Endothelial cell of umbilical vein (primary cell): ENCODE data around the gene TMOD2. TPM values are rescaled to one million over a fixed set of nuclear protein-coding genes. Genes with fewer than 3 reads are reported as not detected.

Source experiments
- BruUV-seq: library from RNA; stranded (reverse); fragments of 400-500 nt; replicated peaks from 2 replicates; lab custom pipeline; 2021; lab: Mats Ljungman, UMichigan
- CTCF ChIA-PET: fragments of 300-600, 350-600 bp; sonication (Branson Sonifier 250); formaldehyde crosslinking; loops from one replicate; lab custom pipeline; 2021; ENCODE audit warnings: antibody characterized with exemption, inconsistent platforms; lab: Charles Lee
- POLR2A ChIA-PET: fragments of 300-600, 350-600 bp; sonication (Branson Sonifier 250); formaldehyde crosslinking; loops from one replicate; lab custom pipeline; 2021; ENCODE audit warnings: antibody characterized with exemption, inconsistent platforms; lab: Charles Lee
- DNase-seq: peaks from one replicate; pipeline ENCODE4 v3.0.0-alpha.2; 2011; ENCODE audit warnings: low read depth, low spot score
- FAIRE-seq: peaks from 2 replicates; lab custom pipeline; 2011; peaks lifted over from hg19 to GRCh38; lab: Jason Lieb, UNC
- H2AFZ ChIP-seq: 2 replicates; pipeline ENCODE4 v1.6.0; 2012; ENCODE audit warnings: low read depth, low read length, control low read depth, inconsistent platforms
- H3K27ac ChIP-seq: 2 replicates; pipeline ENCODE4 v1.5.1; 2011; ENCODE audit warnings: low read depth, mild to moderate bottlenecking, control low read depth, low read length, moderate library complexity; ENCODE audit not compliant: insufficient read depth
- H3K27me3 ChIP-seq, 2 experiments: 2 replicates each; pipeline versions ENCODE4 v1.6.0 to v1.6.1; 2011; ENCODE audit warnings: low read length in 2 of 2, mixed read lengths in 1 of 2; ENCODE audit not compliant: control insufficient read depth in 2 of 2, insufficient read depth in 2 of 2
- H3K36me3 ChIP-seq, 2 experiments: 2 replicates in 1 of 2; 3 replicates in 1 of 2; pipeline ENCODE4 v1.5.1; 2011; ENCODE audit warnings: low read length in 2 of 2, mild to moderate bottlenecking in 1 of 2, moderate library complexity in 1 of 2; ENCODE audit not compliant: control insufficient read depth in 2 of 2, insufficient read depth in 2 of 2; ENCODE audit errors: extremely low read depth in 1 of 2
- H3K4me1 ChIP-seq: 3 replicates; pipeline ENCODE4 v1.5.1; 2011; ENCODE audit warnings: mild to moderate bottlenecking, low read length; ENCODE audit not compliant: control insufficient read depth, insufficient read depth; ENCODE audit errors: extremely low read depth
- H3K4me2 ChIP-seq: 2 replicates; pipeline ENCODE4 v1.6.1; 2011; ENCODE audit warnings: low read length, control low read depth, mixed read lengths; ENCODE audit not compliant: insufficient read depth
- H3K4me3 ChIP-seq, 3 experiments: fragments of 200-600 bp in 1 of 3; sonication (generic), shearing (Covaris generic) in 1 of 3; replicated peaks in 1 of 3; 2 replicates each; pipeline ENCODE4 v1.5.1; 2011 to 2016; ENCODE audit warnings: control low read depth in 3 of 3, low read length in 3 of 3, mild to moderate bottlenecking in 2 of 3, inconsistent platforms in 1 of 3, low read depth in 1 of 3, moderate library complexity in 1 of 3; ENCODE audit not compliant: insufficient read depth in 1 of 3
- H3K79me2 ChIP-seq: 2 replicates; pipeline ENCODE4 v1.6.0; 2012; ENCODE audit warnings: low read length, inconsistent platforms; ENCODE audit not compliant: control insufficient read depth, insufficient read depth
- H3K9ac ChIP-seq: replicated peaks from 2 replicates; pipeline ENCODE3; 2011; ENCODE audit warnings: low read length, control low read depth; ENCODE audit not compliant: insufficient read depth; ENCODE audit errors: extremely low read depth
- H3K9me1 ChIP-seq: replicated peaks from 3 replicates; pipeline ENCODE4 v1.6.0; 2011; ENCODE audit warnings: mild to moderate bottlenecking, low read length; ENCODE audit not compliant: control insufficient read depth, insufficient read depth; ENCODE audit errors: extremely low read depth
- H3K9me3 ChIP-seq: replicated peaks from 2 replicates; pipeline ENCODE4 v1.5.1; 2012; ENCODE audit warnings: low read length, inconsistent platforms; ENCODE audit not compliant: control insufficient read depth, insufficient read depth
- H4K20me1 ChIP-seq: replicated peaks from 2 replicates; pipeline ENCODE3; 2011; ENCODE audit warnings: mild to moderate bottlenecking, low read length; ENCODE audit not compliant: control insufficient read depth, insufficient read depth; ENCODE audit errors: extremely low read depth
- CTCF ChIP-seq, 2 donors: IDR thresholded peaks; 1 replicate in 1 of 2; 2 replicates in 1 of 2; pipeline ENCODE4 v1.5.1; 2011; ENCODE audit warnings: low read length in 2 of 2, mild to moderate bottlenecking in 2 of 2, moderate library complexity in 2 of 2, control low read depth in 1 of 2, inconsistent platforms in 1 of 2, low read depth in 1 of 2; ENCODE audit not compliant: insufficient read depth in 1 of 2; ENCODE audit errors: extremely low read depth in 1 of 2
- EZH2 ChIP-seq: IDR thresholded peaks from 2 replicates; pipeline ENCODE4 v1.6.1; 2012; ENCODE audit warnings: borderline replicate concordance, low read depth, mild to moderate bottlenecking, moderate library complexity, low read length, inconsistent platforms; ENCODE audit not compliant: severe bottlenecking
- FOS ChIP-seq: IDR thresholded peaks from 2 replicates; pipeline ENCODE4 v1.6.1; 2011; ENCODE audit warnings: mild to moderate bottlenecking, low read length, moderate library complexity, borderline replicate concordance; ENCODE audit not compliant: insufficient read depth
- GATA2 ChIP-seq: IDR thresholded peaks from 2 replicates; pipeline ENCODE4 v1.7.0; 2011; ENCODE audit warnings: low read depth, mild to moderate bottlenecking, moderate library complexity, mixed read lengths, low read length; ENCODE audit not compliant: insufficient read length, insufficient read depth
- JUN ChIP-seq: IDR thresholded peaks from 2 replicates; pipeline ENCODE4 v1.6.1; 2011; ENCODE audit warnings: borderline replicate concordance, low read depth; ENCODE audit not compliant: insufficient read length, insufficient read depth
- MAX ChIP-seq: IDR thresholded peaks from 2 replicates; pipeline ENCODE4 v1.6.1; 2011; ENCODE audit not compliant: insufficient read depth, insufficient read length
- MYC ChIP-seq: IDR thresholded peaks from one replicate; pipeline ENCODE4 v1.6.1; 2011; ENCODE audit warnings: mild to moderate bottlenecking, low read depth, low read length
- POLR2A ChIP-seq: IDR thresholded peaks from 2 replicates; pipeline ENCODE4 v1.6.1; 2012; ENCODE audit warnings: low read depth, mild to moderate bottlenecking, control low read depth, low read length
- POLR2AphosphoS5 ChIP-seq: IDR thresholded peaks from 2 replicates; pipeline ENCODE4 v1.6.1; 2012; ENCODE audit warnings: low read depth, mild to moderate bottlenecking, control low read depth, low read length, moderate library complexity; ENCODE audit not compliant: insufficient read depth
- dilution Hi-C: fragments of 300-500 bp; cut with MboI; formaldehyde crosslinking; loops from one replicate; pipeline ENCODE4 v1.15.0; 2019; ENCODE audit warnings: low sequenced_read_pairs; ENCODE audit not compliant: extremely low pct_ligation_motif_present
- intact Hi-C: fragments of 100-400 bp; cut with micrococcal nuclease; formaldehyde crosslinking; loops from one replicate; pipeline ENCODE4 v1.10.0; 2022
- polyA plus RNA-seq, 4 experiments: library from polyadenylated mRNA; depleted of rRNA in 3 of 4; stranded (reverse) in 3 of 4; unstranded in 1 of 4; fragments of >200 nt; gene quantifications; 2 replicates each; pipeline versions ENCODE4 v1.2.1 to v1.2.3, GENCODE V29; 2011 to 2012; ENCODE audit warnings: missing spikeins in 1 of 4
- total RNA-seq: library from RNA; stranded (reverse); gene quantifications from 2 replicates; pipeline ENCODE4 v1.2.3, GENCODE V29; 2021

The TMOD2 gene
- total and polyA plus RNA-seq, 2 donors (not counting 3 experiments of a cell fraction or from before 2014, with no cell fraction given): 0.46 to 2.7 TPM

- Histone ChIP-seq H3K4me2 (no peak overlapping the region), H3K36me3 (no peaks in the 10 kb centered on the region)
- dilution Hi-C loops: no loop called here
Observed at GRCh38 chr15:51724199-51724598, 27.2 kb upstream of the TMOD2 start.

More at GRCh38 chr15:51724199-51724598, 27.2 kb upstream of the TMOD2 start:
- H3K9me3 ChIP-seq: no peaks in the 10 kb centered on the region
- intact Hi-C loops: loop anchor here (5.0 kb wide), 1 partner anchor 53 kb away; no protein-coding TSS in a partner anchor
- H4K20me1 ChIP-seq: no peaks in the 10 kb centered on the region
- no peak for FAIRE-seq
- no peak overlapping the region for H2AFZ ChIP-seq
- H3K4me3 ChIP-seq: no peak overlapping the region
- ChIA-PET POLR2A (no interaction called here), CTCF (no interaction called here)
- H3K4me1 ChIP-seq: peaks cover 15% of the 10 kb centered on the region
- BruUV-seq: no TSS peak
- no peak overlapping the region for H3K9ac ChIP-seq
- no peak for TF ChIP-seq POLR2A
- TF ChIP-seq GATA2: no peak
- TF ChIP-seq POLR2AphosphoS5: no peak
- TF ChIP-seq CTCF (IDR thresholded peaks at IDR 0.05; ENCODE audit: extremely low read depth in 1 of 2, insufficient read depth in 1 of 2, low read depth in 1 of 2, low read length in 2 of 2): no peak
- no peak for TF ChIP-seq MYC
- no peak for TF ChIP-seq JUN
- TF ChIP-seq MAX: no peak
- no peak for TF ChIP-seq EZH2
- TF ChIP-seq FOS: no peak
- no peak overlapping the region for H3K27ac ChIP-seq
- no peak for DNase-seq
- no peaks in the 10 kb centered on the region for H3K79me2 ChIP-seq
- H3K27me3 ChIP-seq: no peaks in the 10 kb centered on the region
- no peaks in the 10 kb centered on the region for H3K9me1 ChIP-seq
